ENCODE data around the gene PPP1R9B.

DNA sequence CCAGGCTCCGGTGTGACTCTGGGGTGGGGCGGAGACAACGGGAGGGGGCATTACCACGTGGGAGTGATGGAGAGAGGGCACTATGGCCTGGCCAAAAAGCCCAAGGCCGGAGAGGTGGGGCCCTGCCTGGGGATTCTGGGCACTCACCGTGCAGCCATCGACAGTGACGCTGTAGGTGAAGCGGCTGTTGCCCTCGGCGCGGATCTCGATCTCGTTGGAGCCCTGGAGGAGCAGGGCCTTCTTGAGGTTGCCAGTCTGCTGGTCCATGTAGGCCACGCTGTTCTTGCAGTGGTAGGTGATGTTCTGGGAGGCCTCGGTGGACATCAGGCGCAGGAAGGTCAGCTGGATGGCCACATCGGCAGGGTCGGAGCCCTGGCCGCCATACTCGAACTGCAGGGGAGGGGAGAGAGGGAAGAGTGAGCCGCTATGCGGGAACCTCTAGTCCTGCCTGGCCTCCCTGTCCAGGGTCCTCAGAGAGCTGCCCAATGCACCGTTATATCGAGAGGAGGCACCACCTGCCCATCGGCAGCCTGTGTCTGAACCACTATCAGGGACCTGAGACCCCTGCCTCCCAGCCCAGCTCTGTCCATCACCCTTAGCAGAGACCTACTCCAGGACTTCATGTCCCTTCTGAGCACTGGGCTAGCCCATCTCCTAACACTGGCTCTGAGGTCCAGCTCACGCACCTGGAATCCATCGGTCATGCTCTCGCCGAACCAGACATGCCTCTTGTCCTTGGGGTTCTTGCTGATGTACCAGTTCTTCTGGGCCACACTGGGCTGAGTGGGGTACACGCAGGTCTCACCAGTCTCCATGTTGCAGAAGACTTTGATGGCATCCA, 35.4 kb upstream of the PPP1R9B start:
- no peak for TF ChIP-seq CTCF (IDR thresholded peaks at IDR 0.05; ENCODE audit: low read depth, low read length)
- no peak for TF ChIP-seq EZH2phosphoT487 (IDR thresholded peaks at IDR 0.05; ENCODE audit: low read depth)

All from OCI-LY3 (cell line).